Measurements from ENCODE around the gene LRRC41. TPM values are rescaled to one million over a fixed set of nuclear protein-coding genes. Genes with fewer than 3 reads are reported as not detected.

LRRC41 gene
- total RNA-seq, 1 experiment from 2014 or later: 64.1 TPM

DNA sequence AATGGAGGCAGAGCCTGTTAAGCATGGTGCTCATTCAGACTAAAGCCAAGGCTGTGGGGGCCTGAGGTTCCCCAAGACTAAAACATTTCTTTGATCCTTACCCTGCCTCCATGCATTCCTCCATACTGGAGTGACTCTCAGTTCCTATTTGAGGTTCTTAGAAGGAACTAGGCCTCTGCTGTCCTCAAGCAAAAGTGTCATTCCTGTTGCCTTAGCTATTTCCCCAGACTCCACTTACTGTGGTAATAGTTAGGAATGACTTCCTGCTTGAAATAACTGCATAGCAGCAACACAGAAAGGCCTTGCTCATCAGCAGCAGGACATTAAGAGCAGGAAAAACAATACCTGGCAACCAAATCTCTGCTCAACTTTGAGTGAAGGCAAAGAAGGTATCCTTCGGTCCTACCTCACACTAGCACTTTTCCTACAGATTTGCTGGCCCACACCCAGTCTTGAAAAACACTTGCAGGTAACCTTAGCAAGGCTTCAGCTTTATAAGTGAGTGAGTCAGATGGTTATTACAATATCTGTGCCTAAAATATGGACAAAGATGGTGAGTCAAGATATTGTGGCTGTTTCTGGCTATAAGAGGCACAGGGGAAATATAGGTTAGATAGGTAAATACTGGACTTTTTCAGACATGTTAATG is 14.8 kb downstream of the LRRC41 start:
- no peak overlapping the region for H3K4me3 ChIP-seq (ENCODE audit: low read length)
- no peak overlapping the region for H3K27ac ChIP-seq (ENCODE audit: low read length)
- no peaks in the 10 kb centered on the region for H3K27me3 ChIP-seq (ENCODE audit: low read length)
- no peak for DNase-seq
- no peaks in the 10 kb centered on the region for H3K9me2 ChIP-seq (replicated peaks; ENCODE audit: insufficient read depth, low read length)
- no peaks in the 10 kb centered on the region for H3K9me3 ChIP-seq (ENCODE audit: low read length)
- no peak overlapping the region for H3K9ac ChIP-seq (ENCODE audit: low read length)
- no peak overlapping the region for H2AFZ ChIP-seq (ENCODE audit: low read length)
- H3K4me1 ChIP-seq (ENCODE audit: low read length): peaks cover 23% of the 10 kb centered on the region
- no peaks in the 10 kb centered on the region for H4K20me1 ChIP-seq (ENCODE audit: insufficient read depth, low read depth, low read length)
- no peak overlapping the region for H3K4me2 ChIP-seq (ENCODE audit: low read depth, low read length, poor library complexity, severe bottlenecking)
- H3K36me3 ChIP-seq (ENCODE audit: insufficient read depth, low read length): peaks cover 22% of the 10 kb centered on the region; the same call in 1 of the 2 replicates
- H3K79me2 ChIP-seq (ENCODE audit: low read length): peaks cover 6% of the 10 kb centered on the region

DNA sequence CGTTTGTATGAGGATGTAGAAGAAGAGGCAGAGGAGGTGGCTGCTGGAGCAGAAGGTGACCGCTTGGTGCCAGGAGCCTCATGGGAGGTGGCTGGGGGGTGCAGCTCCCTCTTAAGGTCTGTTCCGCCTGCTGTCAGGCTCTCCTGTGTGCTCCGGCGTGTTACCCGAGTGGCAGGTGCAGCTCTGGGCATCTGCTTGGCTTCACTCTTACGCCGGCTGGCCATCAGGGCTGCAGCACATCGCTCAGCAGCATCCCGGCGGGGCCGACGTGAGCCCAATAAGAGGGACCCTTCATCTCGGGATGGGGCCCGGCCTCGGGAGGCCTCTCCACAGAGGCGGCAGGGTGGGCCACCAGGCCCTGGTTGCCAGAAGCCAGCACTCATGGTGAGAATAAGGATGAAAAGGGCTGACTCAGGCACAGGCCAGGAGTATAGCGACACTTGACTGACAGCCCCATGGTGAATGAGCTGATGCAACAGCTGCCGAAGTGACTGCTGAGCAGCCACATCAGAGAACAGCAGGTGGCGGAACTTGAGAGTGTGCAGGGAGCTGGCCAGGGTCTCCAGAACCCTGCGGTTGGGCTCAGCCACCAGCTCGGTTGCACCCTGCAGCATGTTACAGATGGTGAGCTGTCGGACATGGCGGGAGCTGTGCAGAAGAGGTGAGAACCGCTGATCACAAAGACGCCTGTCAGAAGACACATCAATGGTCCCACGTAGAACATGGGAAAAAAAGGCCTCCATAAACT is 17.5 kb downstream of the LRRC41 start:
- Histone ChIP-seq H3K27me3 (ENCODE audit: low read length) (no peaks in the 10 kb centered on the region), H3K4me2 (ENCODE audit: low read depth, low read length, poor library complexity, severe bottlenecking) (no peak overlapping the region), H3K4me3 (ENCODE audit: low read length) (no peak overlapping the region), H3K9me2 (replicated peaks; ENCODE audit: insufficient read depth, low read length) (no peaks in the 10 kb centered on the region), H3K27ac (ENCODE audit: low read length) (no peak overlapping the region), H3K9ac (ENCODE audit: low read length) (no peak overlapping the region), H4K20me1 (ENCODE audit: insufficient read depth, low read depth, low read length) (no peaks in the 10 kb centered on the region), H3K9me3 (ENCODE audit: low read length) (no peaks in the 10 kb centered on the region), H3K4me1 (ENCODE audit: low read length) (peaks cover 23% of the 10 kb centered on the region), H3K79me2 (ENCODE audit: low read length) (peaks cover 6% of the 10 kb centered on the region), H3K36me3 (ENCODE audit: insufficient read depth, low read length) (peaks cover 29% of the 10 kb centered on the region; the same call in 1 of the 2 replicates), H2AFZ (ENCODE audit: low read length) (no peak overlapping the region)
- DNase-seq: no peak

DNA sequence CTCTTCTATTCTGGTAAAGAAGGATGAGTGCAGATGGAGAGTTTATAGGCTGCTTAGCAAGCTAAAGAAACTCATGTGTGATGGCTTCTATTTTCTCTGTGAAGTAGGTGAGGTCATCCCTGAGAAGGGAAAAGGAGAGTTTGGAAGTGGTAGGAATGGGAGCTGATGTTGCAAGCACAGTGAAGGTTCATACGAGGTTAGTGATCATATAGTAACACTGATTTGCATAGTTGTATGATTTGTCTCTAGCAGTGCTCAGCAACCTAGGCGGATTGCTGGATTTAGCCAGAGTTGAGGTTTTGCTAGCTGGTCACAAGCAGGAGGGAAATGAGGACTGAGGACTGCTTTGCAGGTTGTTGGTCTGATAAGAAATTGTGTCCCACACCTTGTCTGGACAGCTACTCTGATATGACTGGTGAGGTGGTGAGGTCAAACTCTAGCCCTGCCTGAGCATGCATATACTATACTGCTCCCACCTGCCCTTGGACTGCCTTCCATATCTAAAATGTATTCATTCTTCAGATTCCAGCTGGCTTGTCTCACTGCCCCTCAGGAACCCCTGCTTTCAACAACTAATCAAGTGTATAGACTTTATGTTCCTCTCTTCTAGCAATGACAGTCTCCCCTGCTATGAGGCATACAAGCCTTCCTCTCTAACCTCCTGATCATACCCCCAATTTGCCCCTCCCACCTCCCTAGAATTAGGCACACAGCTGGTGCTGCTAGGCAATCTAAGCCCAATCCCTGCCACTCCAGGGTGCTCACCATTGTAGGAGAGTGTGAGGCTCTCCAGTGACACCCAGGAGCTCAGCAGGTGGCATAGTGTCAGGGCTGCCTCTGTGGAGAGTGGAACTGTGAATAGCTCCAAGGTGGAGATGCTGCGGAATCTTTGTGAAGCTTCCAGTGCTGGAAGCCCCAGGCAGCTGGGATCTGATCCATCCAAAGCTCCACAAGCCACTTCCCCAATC is 18.5 kb downstream of the LRRC41 start:
- H3K36me3 ChIP-seq (ENCODE audit: insufficient read depth, low read length): peaks cover 36% of the 10 kb centered on the region
- H4K20me1 ChIP-seq (ENCODE audit: insufficient read depth, low read depth, low read length): no peaks in the 10 kb centered on the region
- peak; percentile 61 for DNase-seq
- H3K27ac ChIP-seq (ENCODE audit: low read length): peak overlapping the region; percentile 59
- H3K9ac ChIP-seq (ENCODE audit: low read length): peak overlapping the region; percentile 22; the same call in 1 of the 2 replicates
- H3K79me2 ChIP-seq (ENCODE audit: low read length): peaks cover 5% of the 10 kb centered on the region
- no peaks in the 10 kb centered on the region for H3K9me3 ChIP-seq (ENCODE audit: low read length)
- H3K4me2 ChIP-seq (ENCODE audit: low read depth, low read length, poor library complexity, severe bottlenecking): peak overlapping the region; percentile 37
- H3K9me2 ChIP-seq (replicated peaks; ENCODE audit: insufficient read depth, low read length): no peaks in the 10 kb centered on the region
- H2AFZ ChIP-seq (ENCODE audit: low read length): no peak overlapping the region
- H3K4me3 ChIP-seq (ENCODE audit: low read length): peak overlapping the region; percentile 4; the same call in 1 of the 2 replicates
- H3K27me3 ChIP-seq (ENCODE audit: low read length): no peaks in the 10 kb centered on the region
- peaks cover 23% of the 10 kb centered on the region for H3K4me1 ChIP-seq (ENCODE audit: low read length)

DNA sequence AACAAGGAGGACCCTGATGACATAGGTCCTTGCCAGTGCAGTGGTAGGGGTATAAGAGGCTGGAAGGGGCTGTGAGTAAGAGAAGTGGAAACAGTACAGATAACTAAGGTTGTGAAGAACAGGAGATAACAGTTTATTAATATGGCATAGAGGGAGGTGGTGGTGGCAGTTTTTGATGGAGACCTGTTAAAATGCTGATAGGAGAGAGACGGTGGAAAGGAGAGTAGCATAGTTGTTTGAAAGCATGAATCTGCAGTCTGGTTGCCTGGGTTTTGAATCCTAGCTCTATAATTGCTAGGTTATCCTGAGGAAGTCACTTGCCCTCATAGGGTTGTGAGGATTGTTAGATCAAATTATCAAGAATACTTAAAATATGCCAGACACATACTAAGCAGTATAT is 19.4 kb downstream of the LRRC41 start:
- Histone ChIP-seq H3K79me2 (ENCODE audit: low read length) (peaks cover 4% of the 10 kb centered on the region), H3K4me3 (ENCODE audit: low read length) (no peak overlapping the region), H3K9me3 (ENCODE audit: low read length) (no peaks in the 10 kb centered on the region), H3K9ac (ENCODE audit: low read length) (no peak overlapping the region; the same call in 1 of the 2 replicates), H3K4me1 (ENCODE audit: low read length) (peaks cover 23% of the 10 kb centered on the region), H3K27me3 (ENCODE audit: low read length) (no peaks in the 10 kb centered on the region), H3K9me2 (replicated peaks; ENCODE audit: insufficient read depth, low read length) (no peaks in the 10 kb centered on the region), H4K20me1 (ENCODE audit: insufficient read depth, low read depth, low read length) (no peaks in the 10 kb centered on the region), H3K4me2 (ENCODE audit: low read depth, low read length, poor library complexity, severe bottlenecking) (peak overlapping the region; percentile 37), H2AFZ (ENCODE audit: low read length) (no peak overlapping the region), H3K36me3 (ENCODE audit: insufficient read depth, low read length) (peaks cover 41% of the 10 kb centered on the region), H3K27ac (ENCODE audit: low read length) (peak overlapping the region; percentile 59)
- no peak for DNase-seq

DNA sequence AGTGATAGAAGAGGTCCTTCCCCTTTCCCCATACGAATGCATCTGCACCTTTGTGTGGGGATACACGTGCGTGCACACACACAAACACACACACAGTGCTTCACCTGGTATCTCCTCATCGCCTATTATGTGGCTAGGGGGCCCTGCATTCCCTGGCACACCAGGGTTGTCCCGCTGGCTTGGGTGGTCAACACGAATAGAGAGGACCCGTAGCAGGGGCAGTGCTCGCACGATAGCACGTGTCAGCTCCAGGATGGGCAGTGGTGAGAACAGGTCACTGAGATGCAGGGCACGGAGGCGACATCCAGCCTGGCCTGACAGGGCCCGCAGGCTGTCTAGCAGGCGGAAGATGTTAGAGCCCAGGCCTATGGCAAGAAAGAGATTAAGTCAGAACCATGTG is 22.4 kb downstream of the LRRC41 start:
- Histone ChIP-seq H3K9me3 (ENCODE audit: low read length) (no peaks in the 10 kb centered on the region), H3K36me3 (ENCODE audit: insufficient read depth, low read length) (peaks cover 51% of the 10 kb centered on the region), H3K27ac (ENCODE audit: low read length) (no peak overlapping the region), H3K27me3 (ENCODE audit: low read length) (no peaks in the 10 kb centered on the region), H3K9me2 (replicated peaks; ENCODE audit: insufficient read depth, low read length) (no peaks in the 10 kb centered on the region), H3K4me2 (ENCODE audit: low read depth, low read length, poor library complexity, severe bottlenecking) (no peak overlapping the region), H3K4me3 (ENCODE audit: low read length) (no peak overlapping the region), H3K4me1 (ENCODE audit: low read length) (peaks cover 23% of the 10 kb centered on the region), H3K9ac (ENCODE audit: low read length) (no peak overlapping the region), H2AFZ (ENCODE audit: low read length) (no peak overlapping the region), H3K79me2 (ENCODE audit: low read length) (peaks cover 4% of the 10 kb centered on the region; the same call in 1 of the 2 replicates), H4K20me1 (ENCODE audit: insufficient read depth, low read depth, low read length) (no peaks in the 10 kb centered on the region)
- DNase-seq: no peak

DNA sequence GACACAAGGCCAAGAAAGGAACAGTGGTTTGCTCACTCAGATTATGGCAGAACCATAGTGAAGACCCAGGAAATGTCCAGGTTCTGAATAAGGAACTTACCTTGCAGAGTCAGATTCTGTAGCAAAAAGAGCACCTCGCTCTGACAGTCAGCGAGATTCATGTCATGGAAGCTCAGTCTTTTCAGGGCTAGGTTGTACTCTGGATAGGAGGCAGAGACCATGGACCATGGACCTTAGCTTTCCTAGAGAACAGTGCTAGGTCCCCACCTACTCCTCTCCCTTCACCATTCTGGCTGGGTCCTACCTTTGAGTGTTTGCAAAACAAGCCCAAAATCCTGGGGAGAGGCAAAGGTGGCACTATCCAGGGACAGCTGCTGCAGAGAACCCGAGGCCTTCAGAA is 23.3 kb downstream of the LRRC41 start:
- H3K4me3 ChIP-seq (ENCODE audit: low read length): no peak overlapping the region
- DNase-seq: no peak
- peaks cover 59% of the 10 kb centered on the region for H3K36me3 ChIP-seq (ENCODE audit: insufficient read depth, low read length)
- peaks cover under 1% of the 10 kb centered on the region; the same call in 1 of the 2 replicates for H3K79me2 ChIP-seq (ENCODE audit: low read length)
- no peak overlapping the region for H3K27ac ChIP-seq (ENCODE audit: low read length)
- no peaks in the 10 kb centered on the region for H3K9me2 ChIP-seq (replicated peaks; ENCODE audit: insufficient read depth, low read length)
- no peak overlapping the region for H2AFZ ChIP-seq (ENCODE audit: low read length)
- peaks cover 14% of the 10 kb centered on the region for H3K4me1 ChIP-seq (ENCODE audit: low read length)
- H4K20me1 ChIP-seq (ENCODE audit: insufficient read depth, low read depth, low read length): no peaks in the 10 kb centered on the region
- H3K9ac ChIP-seq (ENCODE audit: low read length): no peak overlapping the region
- no peaks in the 10 kb centered on the region for H3K9me3 ChIP-seq (ENCODE audit: low read length)
- no peak overlapping the region for H3K4me2 ChIP-seq (ENCODE audit: low read depth, low read length, poor library complexity, severe bottlenecking)
- no peaks in the 10 kb centered on the region for H3K27me3 ChIP-seq (ENCODE audit: low read length)

DNA sequence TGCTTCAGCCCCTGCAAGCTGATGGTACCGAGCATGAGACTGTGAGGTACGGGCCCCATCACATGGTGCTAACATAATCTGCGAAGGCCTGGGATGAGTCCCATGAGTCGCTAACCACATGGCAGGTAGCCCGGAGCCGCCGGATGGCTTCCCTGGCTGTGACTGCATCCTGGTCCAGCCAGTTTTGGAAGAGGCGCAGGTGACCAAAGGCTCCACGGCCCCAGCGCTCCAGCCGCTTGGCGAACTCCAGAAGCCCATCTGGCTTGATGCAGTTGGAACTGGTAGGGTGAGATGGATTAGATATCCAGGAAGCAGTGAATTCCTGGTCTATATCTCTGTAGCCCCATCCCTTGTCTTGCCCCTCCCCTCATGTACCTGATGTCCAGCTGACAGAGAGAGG is 24.6 kb downstream of the LRRC41 start:
- no peaks in the 10 kb centered on the region for H3K79me2 ChIP-seq (ENCODE audit: low read length)
- H3K4me2 ChIP-seq (ENCODE audit: low read depth, low read length, poor library complexity, severe bottlenecking): no peak overlapping the region
- H3K27me3 ChIP-seq (ENCODE audit: low read length): no peaks in the 10 kb centered on the region
- no peak overlapping the region for H3K9ac ChIP-seq (ENCODE audit: low read length)
- H3K27ac ChIP-seq (ENCODE audit: low read length): no peak overlapping the region
- no peaks in the 10 kb centered on the region for H4K20me1 ChIP-seq (ENCODE audit: insufficient read depth, low read depth, low read length)
- no peaks in the 10 kb centered on the region for H3K9me3 ChIP-seq (ENCODE audit: low read length)
- no peak overlapping the region for H3K4me3 ChIP-seq (ENCODE audit: low read length)
- H3K4me1 ChIP-seq (ENCODE audit: low read length): peaks cover 1% of the 10 kb centered on the region
- H3K36me3 ChIP-seq (ENCODE audit: insufficient read depth, low read length): peaks cover 65% of the 10 kb centered on the region
- no peaks in the 10 kb centered on the region for H3K9me2 ChIP-seq (replicated peaks; ENCODE audit: insufficient read depth, low read length)
- H2AFZ ChIP-seq (ENCODE audit: low read length): no peak overlapping the region
- DNase-seq: no peak

Data from Karpas-422 (cell line).